Kidney epithelial cell (primary cell): Measurements from ENCODE around the gene EXOC6B. TPM values are rescaled to one million over a fixed set of nuclear protein-coding genes. Genes with fewer than 3 reads are reported as not detected.

Source experiments
- DNase-seq: peaks from one replicate; pipeline ENCODE4 v3.0.0-alpha.2; 2010; ENCODE audit warnings: low read depth
- H3K27me3 ChIP-seq: 2 replicates; pipeline ENCODE4 v1.6.0; 2011; ENCODE audit warnings: low read length; ENCODE audit not compliant: control insufficient read depth, insufficient read depth
- H3K36me3 ChIP-seq: 2 replicates; pipeline ENCODE4 v1.5.1; 2011; ENCODE audit warnings: low read length; ENCODE audit not compliant: control insufficient read depth, insufficient read depth
- H3K4me3 ChIP-seq: 2 replicates; pipeline ENCODE4 v1.5.1; 2011; ENCODE audit warnings: low read depth, mild to moderate bottlenecking, control low read depth, low read length
- total RNA-seq: library from RNA; depleted of rRNA; stranded (reverse); fragments of >200 nt; gene quantifications from 2 replicates; pipeline ENCODE4 v1.2.3, GENCODE V29; 2015
- TF ChIP-seq, protein P1 (sequence below): IDR thresholded peaks from 2 replicates; pipeline ENCODE4 v1.5.1; 2011; ENCODE audit warnings: mild to moderate bottlenecking, moderate library complexity, low read length, control low read depth, inconsistent platforms; ENCODE audit not compliant: insufficient read depth, poor library complexity, severe bottlenecking

Gene EXOC6B
- total RNA-seq, 1 donor from 2014 or later = 21.8 TPM

DNA sequence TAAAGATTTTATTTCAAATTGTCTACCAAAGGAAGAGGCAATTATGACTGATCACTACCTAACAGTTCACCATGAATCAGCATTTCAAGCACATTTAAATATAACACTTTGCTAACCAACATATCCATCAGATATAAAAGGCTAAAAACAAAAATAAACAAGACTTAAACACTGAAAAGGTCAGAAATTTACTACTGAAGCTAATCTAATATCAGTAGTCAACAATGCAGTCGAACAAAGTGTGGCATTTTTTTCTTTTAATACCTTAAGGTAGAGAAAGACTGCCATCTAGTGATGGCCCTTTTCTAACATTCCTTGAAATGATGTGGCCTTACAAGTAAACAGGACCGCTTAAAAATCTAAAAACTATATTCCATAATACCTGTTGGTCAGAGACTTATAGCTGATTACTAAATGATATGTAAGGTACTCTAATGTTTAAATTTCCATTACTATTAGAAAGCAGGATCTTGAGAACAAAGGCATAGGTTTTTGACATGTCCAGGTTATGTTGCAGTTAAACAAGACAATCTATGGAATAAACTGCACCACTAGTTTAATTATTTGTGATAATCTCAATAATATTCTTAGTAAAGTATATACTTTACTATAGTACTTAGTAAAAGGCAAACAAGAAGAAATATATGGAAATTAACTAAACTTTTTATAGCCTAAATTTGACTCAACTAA is 80.0 kb downstream of the EXOC6B start:
- TF ChIP-seq, protein P1, sequence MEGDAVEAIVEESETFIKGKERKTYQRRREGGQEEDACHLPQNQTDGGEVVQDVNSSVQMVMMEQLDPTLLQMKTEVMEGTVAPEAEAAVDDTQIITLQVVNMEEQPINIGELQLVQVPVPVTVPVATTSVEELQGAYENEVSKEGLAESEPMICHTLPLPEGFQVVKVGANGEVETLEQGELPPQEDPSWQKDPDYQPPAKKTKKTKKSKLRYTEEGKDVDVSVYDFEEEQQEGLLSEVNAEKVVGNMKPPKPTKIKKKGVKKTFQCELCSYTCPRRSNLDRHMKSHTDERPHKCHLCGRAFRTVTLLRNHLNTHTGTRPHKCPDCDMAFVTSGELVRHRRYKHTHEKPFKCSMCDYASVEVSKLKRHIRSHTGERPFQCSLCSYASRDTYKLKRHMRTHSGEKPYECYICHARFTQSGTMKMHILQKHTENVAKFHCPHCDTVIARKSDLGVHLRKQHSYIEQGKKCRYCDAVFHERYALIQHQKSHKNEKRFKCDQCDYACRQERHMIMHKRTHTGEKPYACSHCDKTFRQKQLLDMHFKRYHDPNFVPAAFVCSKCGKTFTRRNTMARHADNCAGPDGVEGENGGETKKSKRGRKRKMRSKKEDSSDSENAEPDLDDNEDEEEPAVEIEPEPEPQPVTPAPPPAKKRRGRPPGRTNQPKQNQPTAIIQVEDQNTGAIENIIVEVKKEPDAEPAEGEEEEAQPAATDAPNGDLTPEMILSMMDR = peak; percentile 62
- H3K27me3 ChIP-seq = no peaks in the 10 kb centered on the region
- no peaks in the 10 kb centered on the region for H3K36me3 ChIP-seq
- DNase-seq = no peak
- no peak overlapping the region for H3K4me3 ChIP-seq

DNA sequence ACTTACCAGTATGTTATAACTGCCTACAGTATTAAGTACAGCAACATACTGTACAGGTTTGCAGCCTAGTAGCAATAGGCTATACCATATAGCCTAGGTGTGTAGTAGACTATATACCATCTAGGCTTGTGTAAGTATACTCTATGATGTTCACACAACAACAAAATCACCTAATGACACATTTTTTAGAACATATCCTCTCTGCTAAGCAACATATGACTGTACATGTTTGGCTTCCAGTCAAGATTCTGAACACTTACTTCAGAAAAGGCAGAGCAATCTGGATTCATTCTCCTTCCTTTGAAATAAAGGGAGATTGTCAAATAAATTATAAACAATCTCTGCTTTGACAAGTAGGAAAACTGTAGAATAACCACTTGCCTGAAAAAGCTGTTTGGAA is 81.8 kb downstream of the EXOC6B start:
- TF ChIP-seq, protein P1 = no peak
- no peak for DNase-seq
- no peaks in the 10 kb centered on the region for H3K27me3 ChIP-seq
- H3K4me3 ChIP-seq = no peak overlapping the region
- H3K36me3 ChIP-seq = no peaks in the 10 kb centered on the region

DNA sequence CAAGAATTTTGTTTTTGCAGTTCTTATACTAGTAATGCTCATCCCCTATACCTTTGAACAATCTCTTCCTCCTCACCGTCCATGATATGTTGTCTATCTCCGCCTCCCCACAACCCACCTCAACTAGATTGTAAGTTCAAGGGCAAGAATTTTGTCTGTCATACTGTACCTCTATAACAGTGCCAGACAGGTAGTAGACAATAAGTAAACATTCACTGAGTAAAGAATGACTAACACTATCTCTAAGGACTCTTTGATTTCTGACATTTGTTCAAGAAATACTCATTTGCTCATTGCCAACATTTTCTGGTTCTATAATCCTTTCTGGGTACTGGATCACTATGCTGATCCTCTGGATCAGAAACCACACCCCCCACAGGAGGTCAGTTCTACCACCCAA is 82.4 kb downstream of the EXOC6B start:
- no peak for DNase-seq
- Histone ChIP-seq H3K4me3 (no peak overlapping the region), H3K36me3 (no peaks in the 10 kb centered on the region), H3K27me3 (no peaks in the 10 kb centered on the region)
- TF ChIP-seq, protein P1 = no peak

DNA sequence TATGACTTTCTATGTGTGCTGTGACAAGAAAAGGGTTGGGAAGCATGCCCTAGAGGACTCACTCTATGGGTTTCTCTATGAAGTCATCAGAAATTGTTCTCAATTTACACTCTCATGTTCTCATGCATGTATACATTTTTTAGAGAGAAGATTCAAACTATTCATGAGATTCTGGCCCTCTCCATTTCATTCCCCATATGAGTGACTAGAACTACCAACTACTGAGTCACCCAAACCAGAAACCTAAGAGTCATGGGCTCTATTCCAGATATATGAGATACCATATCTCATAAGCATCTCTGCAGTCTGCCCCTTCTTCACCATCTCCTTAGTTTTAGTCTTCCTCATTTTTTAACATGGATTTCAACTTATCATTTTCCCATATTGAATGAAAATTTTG is 87.7 kb downstream of the EXOC6B start:
- TF ChIP-seq, protein P1 = no peak
- no peaks in the 10 kb centered on the region for H3K36me3 ChIP-seq
- no peak for DNase-seq
- no peak overlapping the region for H3K4me3 ChIP-seq
- H3K27me3 ChIP-seq = no peaks in the 10 kb centered on the region

DNA sequence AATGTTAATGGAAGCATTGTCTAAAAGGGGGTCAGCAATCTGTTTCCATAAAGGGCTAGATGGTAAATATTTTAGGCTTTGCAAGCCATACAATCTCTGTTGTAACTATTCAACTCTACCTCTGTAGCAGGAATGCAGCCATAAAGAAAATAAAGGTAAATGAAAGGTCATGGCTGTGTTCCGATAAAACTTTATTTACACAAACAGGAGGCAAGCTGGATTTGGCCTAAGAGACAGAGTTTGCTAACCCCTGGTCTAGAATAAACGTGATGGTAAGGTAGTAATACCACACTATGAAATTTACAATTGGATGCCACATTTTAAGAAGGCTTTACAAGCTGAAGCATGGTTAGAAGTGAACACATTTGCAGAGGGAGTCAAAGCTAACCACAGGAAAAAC is 91.4 kb downstream of the EXOC6B start:
- no peak for DNase-seq
- Histone ChIP-seq H3K27me3 (no peaks in the 10 kb centered on the region), H3K36me3 (no peaks in the 10 kb centered on the region), H3K4me3 (no peak overlapping the region)
- TF ChIP-seq, protein P1 = no peak

DNA sequence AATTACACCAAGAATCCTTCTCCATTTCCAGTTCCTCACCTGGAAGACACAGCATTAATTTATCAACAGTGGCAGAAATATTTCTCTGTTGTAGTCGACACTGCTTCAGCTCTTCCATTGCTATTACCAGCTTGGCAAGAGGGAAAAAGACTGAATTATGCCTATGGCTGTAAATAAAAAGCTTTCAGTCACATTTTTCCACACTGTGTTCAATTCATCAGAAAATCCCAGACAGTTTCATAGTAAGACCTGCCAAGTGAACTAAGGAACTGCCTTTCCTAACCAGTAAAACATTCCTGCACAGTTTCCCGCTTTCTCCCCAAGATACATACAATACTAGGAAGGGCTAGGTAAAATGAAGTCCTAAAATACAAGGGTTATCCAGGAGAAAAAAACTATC is 94.7 kb downstream of the EXOC6B start:
- Histone ChIP-seq H3K4me3 (no peak overlapping the region), H3K36me3 (no peaks in the 10 kb centered on the region), H3K27me3 (no peaks in the 10 kb centered on the region)
- TF ChIP-seq, protein P1 = no peak
- DNase-seq = no peak
